Activated CD8-positive, alpha-beta memory T cell treated with anti-CD3 and anti-CD28 coated beads for 4 hours (primary cell): ENCODE measurements around the gene PRSS56.

Experiments used
- DNase-seq, 2 donors: peaks; one replicate each; pipeline ENCODE4 v3.0.0-alpha.2; 2020; ENCODE audit warnings: low read depth in 2 of 2

PRSS56 gene

GRCh38 chr2:232573042-232573441 lies 52.9 kb downstream of the PRSS56 start:
- no peak for DNase-seq

- no peak for DNase-seq
These were observed 53.7 kb downstream of the PRSS56 start for GRCh38 chr2:232573771-232574435.

- DNase-seq: no peak
These were observed 54.7 kb downstream of the PRSS56 start for GRCh38 chr2:232574674-232575403.
